ENCODE results near the gene SWI5. TPM values are rescaled to one million over a fixed set of nuclear protein-coding genes. Genes with fewer than 3 reads are reported as not detected.

The SWI5 gene
- total RNA-seq, 2 experiments from 2014 or later, result 16.8 to 22.7 TPM

DNA sequence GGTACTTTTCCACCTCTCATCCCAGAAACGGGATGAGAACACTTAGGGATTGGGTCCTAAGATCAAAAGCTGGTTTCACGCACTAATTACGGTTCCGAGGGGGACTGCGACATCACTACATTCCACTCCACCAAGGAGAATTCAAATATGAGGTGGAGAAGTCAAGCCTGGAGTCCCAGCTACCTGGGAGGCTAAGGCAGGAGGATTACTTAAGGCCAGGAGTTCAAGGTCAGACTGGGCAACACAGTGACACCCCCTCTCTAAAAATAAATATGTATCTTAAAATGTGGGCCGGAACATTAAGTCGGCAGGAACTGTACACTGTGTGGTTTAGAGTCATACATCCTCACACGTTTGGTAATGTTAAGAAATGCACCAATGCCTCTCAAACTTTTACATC lies 1.8 kb upstream of the SWI5 start:
- H3K79me2 ChIP-seq (ENCODE audit: insufficient read depth, low read depth, low read length), result peaks cover 9% of the 10 kb centered on the region; the same call in 1 of the 2 replicates
- H3K9me2 ChIP-seq (ENCODE audit: insufficient read depth, low read length), result no peaks in the 10 kb centered on the region
- intact Hi-C loops (cut with micrococcal nuclease; ENCODE audit: unreplicated experiment), result no loop called here
- CTCF ChIA-PET (ENCODE audit: unreplicated experiment), result no interaction called here
- peaks cover 20% of the 10 kb centered on the region; the same call in 1 of the 2 replicates for H3K36me3 ChIP-seq (ENCODE audit: insufficient read depth, low read length)
- no TSS peak for BruUV-seq (replicated peaks)
- no peak for DNase-seq (ENCODE audit: low spot score)
- no peak overlapping the region for H3K4me3 ChIP-seq (ENCODE audit: low read depth, low read length, poor library complexity, severe bottlenecking)
- H3K4me1 ChIP-seq (ENCODE audit: insufficient read depth, low read length, poor library complexity, severe bottlenecking), result peaks cover 16% of the 10 kb centered on the region
- POLR2A ChIA-PET, result no interaction called here
- H3K9me3 ChIP-seq (ENCODE audit: low read length), result no peaks in the 10 kb centered on the region
- H4K20me1 ChIP-seq (ENCODE audit: insufficient read depth, low read length), result no peaks in the 10 kb centered on the region
- no peak overlapping the region for H3K27ac ChIP-seq (ENCODE audit: low read depth, low read length, poor library complexity, severe bottlenecking)
- H3K4me2 ChIP-seq (ENCODE audit: low read length), result peak overlapping the region; percentile 100
- TF ChIP-seq, protein P1, sequence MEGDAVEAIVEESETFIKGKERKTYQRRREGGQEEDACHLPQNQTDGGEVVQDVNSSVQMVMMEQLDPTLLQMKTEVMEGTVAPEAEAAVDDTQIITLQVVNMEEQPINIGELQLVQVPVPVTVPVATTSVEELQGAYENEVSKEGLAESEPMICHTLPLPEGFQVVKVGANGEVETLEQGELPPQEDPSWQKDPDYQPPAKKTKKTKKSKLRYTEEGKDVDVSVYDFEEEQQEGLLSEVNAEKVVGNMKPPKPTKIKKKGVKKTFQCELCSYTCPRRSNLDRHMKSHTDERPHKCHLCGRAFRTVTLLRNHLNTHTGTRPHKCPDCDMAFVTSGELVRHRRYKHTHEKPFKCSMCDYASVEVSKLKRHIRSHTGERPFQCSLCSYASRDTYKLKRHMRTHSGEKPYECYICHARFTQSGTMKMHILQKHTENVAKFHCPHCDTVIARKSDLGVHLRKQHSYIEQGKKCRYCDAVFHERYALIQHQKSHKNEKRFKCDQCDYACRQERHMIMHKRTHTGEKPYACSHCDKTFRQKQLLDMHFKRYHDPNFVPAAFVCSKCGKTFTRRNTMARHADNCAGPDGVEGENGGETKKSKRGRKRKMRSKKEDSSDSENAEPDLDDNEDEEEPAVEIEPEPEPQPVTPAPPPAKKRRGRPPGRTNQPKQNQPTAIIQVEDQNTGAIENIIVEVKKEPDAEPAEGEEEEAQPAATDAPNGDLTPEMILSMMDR (conservative IDR thresholded peaks at IDR 0.05; ENCODE audit: low read length), result no peak
- TF ChIP-seq EZH2phosphoT487 (IDR thresholded peaks at IDR 0.05; ENCODE audit: borderline replicate concordance, low read depth, low read length), result no peak
- H2AFZ ChIP-seq (ENCODE audit: low read length), result no peak overlapping the region

DNA sequence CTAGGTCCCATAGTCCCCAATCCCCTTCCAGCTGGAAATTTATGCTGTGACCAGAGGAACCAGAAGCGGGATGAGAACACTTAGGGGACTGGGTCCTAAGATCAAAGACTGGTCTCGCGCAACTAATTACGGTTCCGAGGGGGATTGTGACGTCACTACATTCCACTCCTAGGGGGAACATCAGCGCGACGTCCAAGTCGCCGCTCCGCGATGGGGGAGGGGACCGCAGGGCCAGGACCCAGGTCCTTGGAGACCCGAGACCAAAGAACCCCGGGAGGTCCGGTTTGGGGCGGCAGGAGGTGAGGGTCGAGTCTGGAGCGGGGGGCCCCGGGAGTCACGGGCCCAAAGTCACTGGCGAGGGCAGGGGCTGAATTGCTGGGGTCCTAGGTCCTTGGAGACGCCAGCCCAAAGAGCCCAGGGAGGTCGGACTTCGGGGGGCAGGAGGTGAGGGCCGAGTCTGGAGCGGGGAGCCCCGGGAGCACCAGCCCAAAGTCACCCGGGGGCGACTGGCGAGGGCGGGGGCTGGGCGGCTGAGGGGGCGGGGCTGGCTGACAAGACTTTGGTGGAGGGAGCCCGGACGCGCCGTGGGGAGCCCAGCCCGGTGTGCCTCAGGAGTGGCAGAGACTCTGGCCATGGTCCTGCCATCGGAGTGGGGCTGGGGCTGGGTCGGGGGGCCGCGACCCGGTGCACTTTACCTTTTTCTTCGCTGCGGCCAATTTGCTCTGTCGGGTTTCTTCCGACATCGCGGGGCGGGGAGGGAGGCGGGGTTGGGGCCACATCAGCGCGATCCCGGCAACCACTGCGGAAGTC lies 673 bp upstream of the SWI5 start, which contains the start of gene GOLGA2:
GOLGA2 (minus strand) TSS at position 810 of the 810 bp plus-strand sequence; CDS start at position 779, 31 bp downstream.
- Histone ChIP-seq H3K36me3 (ENCODE audit: insufficient read depth, low read length) (peaks cover 20% of the 10 kb centered on the region; the same call in 1 of the 2 replicates), H3K9me2 (ENCODE audit: insufficient read depth, low read length) (no peaks in the 10 kb centered on the region), H3K4me1 (ENCODE audit: insufficient read depth, low read length, poor library complexity, severe bottlenecking) (peaks cover 16% of the 10 kb centered on the region), H3K27ac (ENCODE audit: low read depth, low read length, poor library complexity, severe bottlenecking) (peak within 1 kb of the TSS; percentile 10), H3K4me2 (ENCODE audit: low read length) (peak within 1 kb of the TSS; percentile 100), H3K4me3 (ENCODE audit: low read depth, low read length, poor library complexity, severe bottlenecking) (peak within 1 kb of the TSS; percentile 97), H3K79me2 (ENCODE audit: insufficient read depth, low read depth, low read length) (peaks cover 9% of the 10 kb centered on the region; the same call in 1 of the 2 replicates), H3K9me3 (ENCODE audit: low read length) (no peaks in the 10 kb centered on the region), H4K20me1 (ENCODE audit: insufficient read depth, low read length) (no peaks in the 10 kb centered on the region), H2AFZ (ENCODE audit: low read length) (peak within 1 kb of the TSS; percentile 85)
- intact Hi-C loops (cut with micrococcal nuclease; ENCODE audit: unreplicated experiment), result loop anchor here (5.0 kb wide), 1 partner anchor 47 kb away; the partner anchor contains the start of genes COQ4 and TRUB2
- ChIA-PET POLR2A (interaction anchor here (0.6 to 1.2 kb wide), 7 partner anchors 7 to 188 kb away, joined by 3 to 6 read pairs (median 3); no protein-coding TSS in a partner anchor), CTCF (ENCODE audit: unreplicated experiment) (interaction anchor here (1.0 kb wide), 1 partner anchor 66 kb away, joined by 5 read pairs; no protein-coding TSS in a partner anchor)
- DNase-seq (ENCODE audit: low spot score), result no peak
- TF ChIP-seq, protein P1 (conservative IDR thresholded peaks at IDR 0.05; ENCODE audit: low read length), result no peak
- TF ChIP-seq EZH2phosphoT487 (IDR thresholded peaks at IDR 0.05; ENCODE audit: borderline replicate concordance, low read depth, low read length), result no peak
- BruUV-seq (replicated peaks), result no TSS peak
